ENCODE data around the gene TCEAL5.
"Not testable (repeated sequence)": the region's sequence is repeated elsewhere in the genome, so short reads cannot be mapped to it uniquely, and the experiment has no call there.

The TCEAL5 gene, protein sequence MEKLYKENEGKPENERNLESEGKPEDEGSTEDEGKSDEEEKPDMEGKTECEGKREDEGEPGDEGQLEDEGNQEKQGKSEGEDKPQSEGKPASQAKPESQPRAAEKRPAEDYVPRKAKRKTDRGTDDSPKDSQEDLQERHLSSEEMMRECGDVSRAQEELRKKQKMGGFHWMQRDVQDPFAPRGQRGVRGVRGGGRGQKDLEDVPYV
- total RNA-seq: 0 to 0.05 (median 0.04) reads per million in 3 experiments

DNA sequence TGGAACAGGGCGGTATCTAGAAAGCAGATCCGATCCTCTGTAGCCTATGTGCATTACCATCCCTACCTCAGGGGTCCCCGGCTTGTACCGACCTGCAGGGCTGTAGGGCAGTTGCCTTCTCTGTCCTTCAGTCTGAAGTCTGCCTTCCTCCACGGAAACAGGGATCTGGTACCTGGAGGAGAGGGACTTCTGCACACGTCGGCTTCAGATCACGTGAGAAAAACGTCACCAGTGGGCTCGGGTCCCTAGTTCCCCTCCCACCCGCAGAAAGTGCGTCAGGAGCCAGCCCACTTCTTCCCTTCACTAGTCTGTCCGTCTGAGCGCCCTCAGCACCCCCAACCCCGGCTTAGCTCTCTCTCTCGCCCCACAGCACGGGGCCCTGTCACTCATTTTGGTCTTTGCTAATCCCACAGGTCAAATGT lies at the start of gene TCEAL5:
TSS of gene TCEAL5 (minus strand) at position 170 of the 422 bp plus-strand sequence. CDS start 2,187 bp downstream, outside the sequence.
- DNase-seq: no peak

DNA sequence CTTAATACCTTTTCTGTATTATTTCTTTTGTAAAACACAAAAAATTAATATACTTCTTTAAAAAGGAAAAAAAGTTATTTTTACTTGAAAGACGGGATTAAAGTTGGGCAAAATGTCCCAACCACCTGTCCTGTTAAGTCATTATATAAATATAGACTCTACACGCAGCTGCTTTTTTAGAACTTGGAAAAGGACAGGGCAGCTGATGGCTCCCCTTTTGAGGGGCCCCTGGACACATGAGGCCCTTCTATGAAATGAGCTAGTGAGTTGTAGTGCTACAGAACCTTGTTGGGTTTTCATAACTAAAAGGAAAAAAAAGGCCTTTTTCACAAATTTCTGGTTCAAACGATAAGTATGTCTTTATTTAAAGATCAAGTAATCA lies 34.8 kb upstream of the TCEAL5 start:
- no peak for DNase-seq

DNA sequence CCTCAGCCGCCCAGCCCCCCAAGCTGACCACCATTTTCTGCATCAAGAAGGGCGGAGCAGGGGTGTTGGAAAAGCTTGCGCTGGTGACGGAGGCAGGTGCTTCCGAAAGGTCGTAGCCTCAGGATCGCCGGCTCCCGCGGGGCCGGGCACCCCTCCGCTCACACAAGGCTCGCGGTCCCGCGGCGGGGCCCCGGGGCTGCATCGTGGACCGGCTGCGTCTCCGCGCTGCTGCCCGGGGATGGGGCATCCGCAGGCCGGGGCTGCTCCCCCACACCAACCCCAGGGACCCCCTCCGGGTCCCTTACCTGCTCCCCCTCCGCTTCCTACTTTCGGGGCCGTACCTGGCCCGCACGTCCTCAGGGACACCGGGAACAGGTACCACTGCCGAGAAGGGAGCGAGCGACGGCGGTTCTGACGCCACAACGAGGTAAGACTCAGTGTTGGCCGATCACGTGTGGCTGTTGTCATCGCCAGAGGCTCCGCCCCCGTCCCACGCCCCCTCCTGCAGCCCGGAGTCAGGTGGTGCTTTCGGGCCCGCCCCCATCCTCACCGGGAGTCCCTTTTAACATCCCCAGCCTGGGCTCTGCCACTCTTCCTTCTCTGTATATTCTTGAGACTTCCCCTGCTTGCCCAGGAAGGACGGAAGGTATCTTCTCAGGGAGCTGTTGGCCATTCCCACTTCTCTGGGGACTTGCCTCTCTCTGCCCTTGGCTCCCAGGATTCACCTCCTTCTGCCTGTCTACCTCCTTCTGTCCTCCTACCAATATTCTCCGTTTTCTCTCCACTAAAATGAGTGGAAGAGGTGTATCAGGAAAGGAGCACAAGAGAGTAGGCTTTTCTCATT lies 34.2 kb upstream of the TCEAL5 start, which contains the start of gene BEX2:
TSS of gene BEX2 (minus strand) at position 436 of the 844 bp plus-strand sequence. CDS start 1,014 bp downstream, outside the sequence.
- DNase-seq: peak; percentile 80

DNA sequence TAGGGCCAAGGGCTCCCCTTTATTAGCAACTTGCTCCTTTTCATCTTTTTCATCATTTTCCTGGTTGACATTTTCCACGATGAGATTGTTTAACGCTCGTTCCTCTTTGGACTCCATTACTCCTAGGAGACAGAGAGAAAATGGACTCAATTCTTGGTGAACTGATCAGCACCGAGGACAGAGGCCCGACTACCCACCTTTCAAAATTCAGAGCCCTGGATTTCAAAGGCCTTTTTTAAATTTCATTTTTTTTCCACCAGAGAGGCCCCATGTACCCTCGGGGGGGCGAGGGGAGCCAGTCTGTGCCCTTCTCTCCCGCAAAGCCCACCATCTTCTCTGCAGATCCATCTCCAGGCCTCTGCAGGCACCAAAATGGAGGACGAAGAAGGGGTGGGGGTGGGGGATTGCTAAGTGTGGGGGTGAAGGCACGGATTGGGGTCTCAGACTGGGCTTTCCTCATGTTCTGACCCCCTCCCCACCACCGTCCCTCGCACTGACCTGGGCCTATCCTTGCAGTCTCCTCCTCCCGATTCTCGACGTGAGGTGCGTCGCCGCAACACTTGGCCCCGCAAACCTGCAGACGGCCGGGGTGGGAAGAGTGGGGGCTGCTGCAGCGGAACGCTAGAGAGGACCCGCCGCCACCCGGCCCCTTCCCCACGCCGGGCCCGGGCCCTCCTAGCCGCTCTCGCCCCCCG lies 33.5 kb upstream of the TCEAL5 start:
- DNase-seq: no peak

DNA sequence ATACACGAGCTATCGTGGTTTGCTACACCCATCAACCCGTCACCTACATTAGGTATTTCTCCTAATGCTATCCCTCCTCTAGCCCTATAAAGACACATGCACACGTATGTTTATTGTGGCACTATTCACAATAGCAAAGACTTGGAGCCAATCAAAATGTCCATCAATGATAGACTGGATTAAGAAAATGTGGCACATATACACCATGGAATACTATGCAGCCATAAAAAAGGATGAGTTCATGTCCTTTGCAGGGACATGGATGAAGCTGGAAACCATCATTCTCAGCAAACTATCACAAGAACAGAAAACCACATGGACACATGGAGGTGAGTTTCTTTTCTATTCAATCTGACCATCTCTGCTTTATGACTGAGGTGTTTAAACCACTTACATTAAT lies 29.1 kb upstream of the TCEAL5 start:
- not testable (repeated sequence) for DNase-seq

DNA sequence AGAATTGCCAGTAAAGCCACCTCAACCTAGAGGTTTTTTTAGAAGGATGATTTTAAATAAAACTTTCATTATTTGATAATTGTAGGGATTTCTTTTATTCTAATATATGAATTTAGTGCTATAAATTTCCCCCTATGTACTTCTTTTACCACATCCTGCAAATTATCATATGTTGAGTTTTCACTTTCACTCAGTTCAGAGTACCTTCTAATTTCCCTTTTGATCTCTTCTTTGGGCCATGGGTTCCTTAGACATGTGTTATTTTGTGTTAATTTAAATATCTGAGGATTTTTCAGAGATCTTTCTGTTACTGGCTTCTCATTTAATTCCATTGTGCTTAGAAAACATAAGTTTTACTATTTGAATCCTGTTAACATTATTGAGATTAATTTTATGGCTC lies 28.2 kb upstream of the TCEAL5 start:
- DNase-seq: no peak

DNA sequence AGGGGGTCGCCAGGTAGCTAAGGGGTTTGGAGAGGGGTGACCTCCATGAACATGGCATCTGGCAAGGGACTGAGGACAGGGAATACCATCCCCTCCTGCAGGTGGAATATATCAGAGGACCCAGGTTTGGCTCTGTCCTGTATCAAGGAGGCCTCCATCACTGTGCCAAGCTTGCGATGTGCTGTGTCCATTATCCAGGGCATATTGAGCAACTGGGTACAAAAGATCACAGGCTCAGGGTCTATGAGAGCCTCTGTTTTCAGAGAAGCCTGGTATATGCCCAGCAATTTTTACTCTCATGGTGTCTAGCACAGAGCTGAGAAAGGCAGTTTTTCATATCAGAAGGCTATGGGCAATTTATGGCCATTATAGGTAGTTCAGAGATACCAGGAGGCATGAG lies 16.6 kb upstream of the TCEAL5 start:
- no peak for DNase-seq

DNA sequence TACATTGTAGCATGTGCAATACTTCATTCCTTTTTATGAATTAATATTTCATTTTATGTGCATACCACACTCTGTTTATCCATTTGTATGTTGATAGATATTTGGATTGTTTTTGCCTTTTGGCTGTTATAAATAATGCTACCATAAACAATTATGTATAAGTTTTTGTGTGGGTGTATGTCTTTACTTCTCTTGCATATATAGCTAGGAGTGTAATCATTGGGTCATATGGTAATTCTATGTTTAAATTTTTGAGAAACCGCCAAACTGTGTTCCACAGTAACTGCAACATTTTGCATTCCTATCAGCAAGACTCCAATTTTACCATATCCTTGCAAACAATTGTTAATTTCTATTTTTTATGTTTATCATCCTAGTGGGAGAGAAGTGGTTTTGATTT lies 3.1 kb upstream of the TCEAL5 start:
- DNase-seq: no peak

DNA sequence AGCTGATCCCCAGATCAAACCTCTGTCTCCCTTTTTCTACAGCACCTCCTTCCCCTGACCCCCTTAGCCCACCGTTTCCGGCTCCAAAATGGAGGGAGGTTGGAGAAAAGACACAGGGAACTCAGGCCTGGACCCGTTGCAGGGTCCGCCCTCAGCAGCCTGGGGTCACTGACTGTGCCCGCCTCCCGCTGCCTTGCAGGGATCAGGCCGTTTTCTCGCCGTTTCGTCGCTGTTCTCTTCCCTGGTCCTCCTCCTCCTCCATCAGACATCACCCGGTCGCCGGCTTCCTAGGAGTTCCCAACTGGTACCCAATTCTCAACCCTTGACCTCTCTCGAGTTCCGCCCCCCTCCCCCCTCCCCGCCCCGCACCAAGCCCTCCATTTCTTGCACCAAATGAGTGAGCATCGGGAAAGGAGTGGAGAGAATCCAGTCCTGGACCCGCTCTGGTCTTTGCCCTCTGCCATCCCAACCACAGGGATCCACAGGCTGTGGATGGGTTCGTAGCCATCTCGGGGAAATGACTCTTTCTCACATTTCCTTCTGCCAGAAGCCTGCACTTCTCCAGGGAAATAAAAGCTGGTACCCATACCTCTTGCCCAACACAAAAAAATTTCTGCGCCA lies 493 bp downstream of the TCEAL5 start:
- no peak for DNase-seq

DNA sequence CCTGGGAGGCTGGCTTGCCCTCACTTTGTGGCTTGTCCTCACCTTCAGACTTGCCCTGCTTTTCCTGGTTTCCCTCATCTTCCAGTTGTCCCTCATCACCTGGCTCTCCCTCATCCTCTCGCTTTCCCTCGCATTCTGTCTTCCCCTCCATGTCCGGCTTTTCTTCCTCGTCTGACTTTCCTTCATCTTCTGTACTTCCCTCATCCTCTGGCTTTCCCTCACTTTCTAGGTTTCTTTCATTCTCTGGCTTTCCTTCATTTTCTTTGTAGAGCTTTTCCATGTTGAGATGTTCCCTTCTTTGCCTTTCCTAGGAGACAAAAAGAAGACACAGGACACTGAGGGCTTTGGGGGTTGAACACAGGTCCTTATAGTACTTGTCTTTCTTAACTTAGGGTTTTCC lies 2.3 kb downstream of the TCEAL5 start:
- no peak for DNase-seq

DNA sequence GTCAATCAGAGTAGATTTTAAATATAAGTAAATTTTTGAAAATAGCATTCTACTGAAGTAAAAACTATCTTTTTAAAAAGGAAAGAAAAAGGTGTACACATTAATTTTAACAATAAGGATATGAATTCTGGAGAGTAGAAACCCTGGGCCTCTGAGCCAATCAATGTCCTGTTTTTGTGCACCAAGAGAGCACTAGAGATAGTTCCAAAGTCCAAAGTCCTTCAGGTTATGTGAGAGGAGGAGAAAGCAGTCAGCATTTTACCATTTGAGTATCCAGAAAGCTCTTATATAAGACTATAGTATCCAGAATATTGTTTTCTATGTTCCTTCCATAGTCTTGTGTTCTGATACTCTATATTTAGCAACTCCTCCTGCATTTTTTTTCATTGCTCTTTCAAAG lies 18.3 kb downstream of the TCEAL5 start:
- no peak for DNase-seq

DNA sequence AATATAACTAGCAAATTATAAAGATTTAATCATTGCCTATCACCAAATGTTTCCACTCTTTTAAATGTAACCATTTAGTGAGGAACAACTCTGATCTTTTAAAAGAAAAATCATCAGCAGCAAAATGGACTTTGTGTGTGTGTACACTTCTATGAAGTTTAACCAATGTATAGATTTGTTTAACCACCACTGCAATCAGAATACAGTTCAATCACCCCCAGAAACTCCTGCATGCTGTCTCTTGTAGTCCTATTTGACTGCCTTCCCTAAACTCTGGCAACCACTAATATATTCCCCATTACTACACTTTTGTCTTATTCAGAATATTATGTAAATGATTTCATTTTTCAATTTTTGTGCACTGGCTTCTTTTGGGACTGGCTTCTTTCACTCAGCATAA lies 19.9 kb downstream of the TCEAL5 start:
- no peak for DNase-seq

DNA sequence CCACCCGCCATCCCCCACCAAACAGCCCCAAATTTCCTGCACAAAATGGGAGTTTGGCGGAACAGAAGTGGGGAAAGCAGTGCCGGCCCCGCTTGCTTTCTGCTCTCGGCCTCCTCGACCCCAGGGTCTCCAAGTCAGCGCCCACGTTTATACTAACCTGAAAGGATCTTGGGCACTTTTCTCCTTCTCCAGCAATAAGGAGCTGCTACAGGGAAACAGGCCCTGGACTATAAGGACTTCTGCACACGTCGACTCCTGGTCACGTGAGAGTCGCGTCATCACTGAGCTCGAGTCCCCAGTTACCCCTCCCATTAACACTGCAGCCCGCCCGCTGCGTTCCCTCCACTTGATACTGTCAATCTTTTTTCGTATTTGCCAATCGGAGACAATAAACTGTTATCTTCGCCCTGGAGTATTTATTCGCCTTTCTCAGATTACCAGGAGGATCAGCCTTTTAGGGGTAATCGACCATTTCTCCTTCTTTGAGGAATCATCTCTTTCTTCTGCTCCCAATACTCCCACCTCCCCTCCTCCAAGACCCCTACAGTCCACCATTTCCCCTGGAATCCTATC lies 21.5 kb downstream of the TCEAL5 start, which contains the start of gene TCEAL8:
TSS of gene TCEAL8 (minus strand) at position 235 of the 573 bp plus-strand sequence. CDS start 1,176 bp downstream, outside the sequence.
- DNase-seq: peak; percentile 48

DNA sequence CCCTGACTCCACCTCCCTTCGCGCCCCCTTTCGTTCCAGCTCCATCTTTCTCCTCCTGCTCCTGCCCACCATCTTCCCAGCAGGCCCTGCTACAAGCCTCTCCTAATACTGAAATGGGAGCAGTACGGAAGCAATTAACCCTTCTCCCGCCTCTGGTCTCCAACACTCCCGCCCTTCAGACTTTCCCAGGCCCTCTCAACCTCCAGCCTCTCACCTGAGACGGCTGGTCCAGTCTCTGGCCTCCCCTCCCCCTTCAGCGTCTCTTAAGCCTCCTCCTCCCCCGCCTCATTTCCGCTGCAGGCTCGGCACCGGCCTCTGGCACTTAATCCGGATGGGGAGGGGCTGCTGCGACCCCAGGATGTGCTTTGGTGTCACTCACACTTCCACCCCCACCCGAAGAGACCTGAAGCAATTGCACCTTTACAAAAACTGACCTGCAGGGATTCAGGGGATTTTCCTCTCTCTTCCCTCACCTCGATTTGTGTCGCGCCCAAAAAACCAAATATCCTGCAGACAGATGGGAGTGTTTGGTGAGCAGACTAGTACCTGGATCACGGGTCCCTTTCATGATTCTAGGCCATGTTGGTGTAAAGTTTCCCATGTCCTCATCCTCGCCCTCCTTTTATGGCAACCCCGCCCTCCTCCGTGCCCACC lies 22.3 kb downstream of the TCEAL5 start:
- peak; percentile 6 for DNase-seq

DNA sequence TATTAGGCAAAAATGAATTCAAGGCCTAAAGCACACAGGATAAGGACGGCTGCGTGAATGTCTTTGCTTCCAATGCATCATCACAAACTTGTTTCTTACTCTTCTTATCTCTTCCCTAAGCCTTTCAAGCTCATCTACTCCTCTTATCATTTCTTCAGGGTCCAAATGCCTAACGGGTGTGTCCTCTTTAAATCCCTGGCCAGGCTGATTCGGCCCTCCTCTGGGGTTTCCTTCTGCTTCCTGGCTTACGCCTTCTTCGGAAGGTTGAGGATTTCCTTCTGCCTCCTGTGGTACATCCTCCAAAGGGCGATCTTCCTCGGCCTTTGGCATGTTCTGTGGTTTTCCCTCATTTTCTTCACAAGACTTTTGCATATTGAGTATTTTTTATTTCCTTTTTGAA lies 22.9 kb downstream of the TCEAL5 start:
- DNase-seq: no peak

DNA sequence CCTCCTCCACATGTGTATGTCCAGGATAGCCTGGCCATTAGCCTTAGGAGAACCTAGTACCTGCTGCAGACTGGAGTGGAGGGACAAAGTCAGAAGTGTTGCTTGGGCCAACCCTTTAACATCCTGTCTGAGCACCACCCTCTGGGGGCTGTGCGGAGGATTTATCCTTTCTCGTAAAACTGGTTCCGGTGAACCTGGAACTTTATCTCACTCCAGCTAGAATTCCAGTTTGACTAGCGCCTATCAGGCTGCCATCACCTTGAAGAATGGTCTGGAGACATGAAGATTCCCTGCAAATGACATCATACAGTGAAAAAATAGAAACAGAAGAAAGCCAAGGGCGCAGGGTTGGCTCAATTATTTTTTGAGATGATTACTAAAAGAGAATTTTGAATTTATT lies 25.6 kb downstream of the TCEAL5 start:
- no peak for DNase-seq

DNA sequence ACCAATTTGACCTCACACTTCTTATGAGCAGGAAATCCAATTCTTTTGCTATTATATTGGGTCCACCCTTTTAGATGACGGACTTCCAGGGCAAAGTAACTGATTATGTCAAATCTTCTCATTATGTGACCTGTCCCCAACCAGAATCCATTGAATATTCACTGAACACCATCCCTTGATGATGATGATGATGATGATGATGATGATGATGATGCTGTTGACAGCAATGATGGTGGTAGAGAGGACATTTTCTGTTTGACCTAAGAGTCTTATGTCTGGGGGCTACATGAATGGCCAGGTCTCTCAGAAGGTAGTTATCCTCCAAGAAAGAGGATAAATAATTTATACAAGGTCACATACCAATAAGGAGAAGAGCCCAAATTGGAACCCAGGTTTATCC lies 26.7 kb downstream of the TCEAL5 start:
- DNase-seq: no peak

DNA sequence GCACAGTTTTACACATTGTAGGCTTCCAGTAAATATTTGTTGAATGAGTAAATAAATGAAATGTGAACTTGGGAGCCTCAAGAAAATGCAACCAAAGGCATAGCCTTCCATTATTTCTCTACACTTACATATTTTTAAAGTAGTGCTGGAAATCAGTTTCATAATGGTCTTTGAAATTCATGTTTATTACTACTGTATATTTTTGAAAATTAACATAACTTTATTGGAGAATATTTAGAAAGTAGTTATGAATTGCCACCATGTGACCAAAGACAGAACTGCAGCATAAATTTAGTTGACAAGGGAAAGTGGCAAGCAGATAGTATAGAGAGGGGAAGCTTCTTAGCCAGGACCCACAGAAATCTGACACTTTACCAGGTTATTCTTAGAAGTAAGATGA lies 28.0 kb downstream of the TCEAL5 start:
- no peak for DNase-seq

DNA sequence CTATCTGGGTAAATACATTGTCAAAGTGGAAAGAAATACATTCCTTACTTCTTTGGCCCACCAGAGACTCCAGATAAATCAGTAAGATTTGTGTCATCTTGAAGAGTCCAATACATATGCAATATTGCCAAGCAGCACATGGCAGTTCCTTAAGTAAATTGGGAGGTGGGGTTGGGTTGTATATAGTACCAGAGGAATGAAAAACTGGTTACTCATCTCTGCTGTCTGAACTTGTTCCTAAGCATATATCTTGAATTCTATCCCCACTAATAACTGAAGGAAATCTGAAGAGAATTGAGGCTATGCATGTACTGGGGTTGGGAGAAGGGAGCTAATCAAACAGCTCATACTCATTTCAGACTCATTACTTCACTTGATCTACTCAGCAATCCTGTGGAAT lies 36.4 kb downstream of the TCEAL5 start:
- no peak for DNase-seq

DNA sequence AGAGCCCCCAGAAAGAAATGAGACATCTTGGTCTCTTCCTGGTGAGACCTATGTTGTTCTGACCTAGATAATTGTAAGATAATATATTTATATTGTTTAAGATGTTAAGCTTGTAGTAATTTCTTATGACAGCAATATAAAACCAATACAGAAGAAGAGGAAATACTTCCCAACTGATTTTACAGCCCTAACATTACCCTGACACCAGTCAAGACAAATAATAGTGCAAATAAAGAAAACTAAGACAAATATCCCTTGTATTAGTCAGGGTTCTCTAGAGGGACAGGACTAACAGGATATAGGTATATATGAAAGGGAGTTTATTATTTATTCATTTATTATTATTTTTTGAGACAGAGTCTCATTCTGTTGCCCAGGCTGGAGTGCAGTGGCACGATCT lies 40.3 kb downstream of the TCEAL5 start:
- no peak for DNase-seq

DNA sequence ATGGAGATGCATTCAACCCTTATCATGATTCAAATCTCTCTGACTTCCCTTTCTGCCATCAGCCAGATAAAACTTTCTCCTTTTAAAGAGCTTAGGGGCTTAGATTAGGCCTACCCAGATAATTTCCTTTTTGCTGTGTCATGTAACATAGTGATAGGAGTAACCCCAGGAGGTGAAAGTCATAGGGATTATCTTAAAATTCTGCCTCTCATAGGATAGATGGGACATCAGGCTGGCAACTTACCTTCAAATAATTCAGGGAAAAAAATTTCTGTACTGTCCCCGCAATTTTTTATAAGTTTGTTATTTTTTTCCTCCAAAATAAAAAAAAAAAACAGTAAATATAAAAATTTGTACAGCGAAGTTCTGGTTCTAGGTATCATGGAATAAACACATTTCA lies 40.9 kb downstream of the TCEAL5 start:
- DNase-seq: not testable (repeated sequence)

DNA sequence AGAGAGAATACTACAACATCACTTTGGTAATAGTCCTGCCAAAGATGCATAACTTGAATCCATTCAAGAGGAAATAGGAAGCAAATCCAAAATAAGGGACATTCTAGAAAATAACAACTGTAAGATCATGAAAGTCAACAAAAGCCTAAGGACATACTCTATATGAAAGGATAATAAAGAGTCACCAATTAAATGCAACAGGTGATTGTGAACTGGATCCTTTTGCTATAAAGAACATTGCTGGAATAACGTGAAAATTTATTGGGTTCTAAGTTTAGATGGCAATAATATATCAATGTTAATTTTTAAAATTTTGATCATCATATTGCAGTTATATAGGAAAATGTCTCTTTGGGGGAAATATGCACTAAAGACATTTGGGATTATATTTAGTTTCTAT lies 41.7 kb downstream of the TCEAL5 start:
- DNase-seq: no peak

Measured in central memory CD4-positive, alpha-beta T cell (primary cell).